ENCODE data around the gene ACSS1.
A peak's percentile ranks its signal among the peaks of the same experiment; 100 is the strongest.

ACSS1 gene

GRCh38 chr20:25058847-25059810 lies 1.2 kb upstream of the ACSS1 start:
- no peak for DNase-seq

GRCh38 chr20:25057234-25058050 lies 497 bp downstream of the ACSS1 start:
- peak; percentile 76 for DNase-seq

DNA sequence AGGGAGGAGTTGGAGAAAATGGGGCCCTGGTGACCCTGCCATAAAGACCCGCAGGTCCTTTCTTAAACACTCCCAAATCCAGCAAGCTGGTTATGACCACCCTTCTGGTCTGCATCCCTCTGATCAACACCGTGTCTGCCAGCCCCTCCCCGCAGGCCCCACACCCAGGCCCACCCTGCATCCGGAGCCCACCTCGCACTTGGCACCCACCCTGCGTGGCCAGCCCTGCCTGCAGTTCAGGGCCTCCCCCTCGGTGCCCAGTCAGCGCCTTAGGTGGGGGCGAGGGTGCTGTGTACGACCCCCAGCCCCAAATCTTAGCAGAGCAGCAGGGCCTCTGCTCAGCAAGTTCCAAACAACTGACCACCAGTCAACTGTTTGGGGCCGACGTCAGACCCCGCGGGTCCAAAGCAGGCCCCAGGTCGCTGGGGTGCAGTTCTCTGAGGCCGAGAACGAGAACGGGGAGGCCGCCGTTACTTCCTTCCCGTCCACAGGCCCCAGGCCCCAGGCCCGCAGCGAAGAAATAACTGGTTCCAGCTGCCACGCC lies 1.2 kb downstream of the ACSS1 start:
- no peak for DNase-seq

DNA sequence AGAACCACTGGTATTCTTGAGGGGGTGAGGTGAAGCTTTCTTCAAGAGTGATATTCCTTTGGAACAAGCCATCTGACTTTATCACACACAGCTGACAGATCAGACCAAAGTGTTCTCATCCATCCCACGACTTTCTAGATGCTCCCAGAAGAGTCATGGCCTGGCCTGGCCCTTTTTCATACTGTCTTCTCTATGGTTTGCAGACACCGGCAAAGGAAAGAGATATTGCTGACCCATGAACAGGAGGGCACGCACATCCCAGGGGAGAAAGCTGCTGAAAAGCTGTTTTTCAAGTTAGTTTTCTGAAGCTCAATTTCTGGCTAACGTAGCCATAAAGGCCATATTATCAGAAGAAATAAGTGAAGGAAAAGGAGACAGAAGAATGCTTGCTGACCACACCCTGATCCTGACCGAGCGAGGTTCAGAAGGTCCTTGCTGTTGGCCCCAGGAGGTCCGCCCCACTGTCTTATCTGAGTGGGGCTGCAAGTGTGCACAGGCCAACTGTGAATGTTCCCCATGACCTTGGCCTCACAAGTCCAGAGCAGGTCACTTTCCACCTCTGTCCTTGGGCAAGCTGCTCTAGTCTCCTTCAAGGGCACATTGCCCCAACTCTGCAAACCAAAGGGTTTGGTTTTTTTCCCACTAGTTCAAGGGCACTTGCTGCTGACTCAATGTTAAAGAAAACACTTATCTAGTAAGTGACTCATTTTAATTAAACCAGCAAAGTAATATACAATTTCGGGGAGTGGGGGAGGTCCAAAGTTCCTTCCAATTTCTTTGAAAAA lies 2.0 kb downstream of the ACSS1 start:
- DNase-seq: no peak

GRCh38 chr20:25054995-25055629 lies 2.8 kb downstream of the ACSS1 start:
- no peak for DNase-seq

DNA sequence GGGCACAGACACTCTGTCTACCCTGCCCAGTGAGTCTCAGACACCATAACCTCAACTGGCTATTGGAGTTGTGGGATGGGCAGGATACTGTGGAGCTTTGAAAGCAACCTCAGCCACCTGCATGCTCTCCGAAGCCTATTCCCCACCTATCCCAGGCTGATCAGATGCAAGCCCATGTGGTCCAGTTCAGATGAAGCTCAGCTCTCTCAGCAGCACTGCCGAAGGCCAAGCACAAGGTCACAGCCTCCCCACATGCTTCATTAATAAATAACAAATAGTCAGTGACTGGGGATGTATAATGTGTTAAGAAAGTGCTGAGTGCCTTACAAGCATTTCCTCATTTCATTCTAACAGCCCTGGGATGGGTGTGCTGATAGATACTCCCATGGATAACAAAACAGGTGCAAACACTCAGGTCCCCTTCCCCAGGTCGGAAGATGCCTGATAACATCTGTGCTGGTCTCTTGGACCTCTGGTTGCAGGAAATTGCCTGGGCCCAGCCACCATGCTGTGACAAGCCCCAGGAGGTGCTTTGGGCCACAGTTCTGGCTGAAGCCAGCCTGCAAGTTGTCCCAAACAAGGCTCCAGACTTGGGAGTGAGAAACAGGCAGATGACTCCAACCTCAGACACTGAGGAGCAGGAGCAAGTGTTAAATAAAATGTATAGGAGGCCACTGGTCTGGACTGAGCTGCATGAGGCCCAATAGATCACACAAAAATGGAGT lies 3.7 kb downstream of the ACSS1 start:
- no peak for DNase-seq

GRCh38 chr20:25053255-25054031 lies 4.5 kb downstream of the ACSS1 start:
- DNase-seq: peak; percentile 44

DNA sequence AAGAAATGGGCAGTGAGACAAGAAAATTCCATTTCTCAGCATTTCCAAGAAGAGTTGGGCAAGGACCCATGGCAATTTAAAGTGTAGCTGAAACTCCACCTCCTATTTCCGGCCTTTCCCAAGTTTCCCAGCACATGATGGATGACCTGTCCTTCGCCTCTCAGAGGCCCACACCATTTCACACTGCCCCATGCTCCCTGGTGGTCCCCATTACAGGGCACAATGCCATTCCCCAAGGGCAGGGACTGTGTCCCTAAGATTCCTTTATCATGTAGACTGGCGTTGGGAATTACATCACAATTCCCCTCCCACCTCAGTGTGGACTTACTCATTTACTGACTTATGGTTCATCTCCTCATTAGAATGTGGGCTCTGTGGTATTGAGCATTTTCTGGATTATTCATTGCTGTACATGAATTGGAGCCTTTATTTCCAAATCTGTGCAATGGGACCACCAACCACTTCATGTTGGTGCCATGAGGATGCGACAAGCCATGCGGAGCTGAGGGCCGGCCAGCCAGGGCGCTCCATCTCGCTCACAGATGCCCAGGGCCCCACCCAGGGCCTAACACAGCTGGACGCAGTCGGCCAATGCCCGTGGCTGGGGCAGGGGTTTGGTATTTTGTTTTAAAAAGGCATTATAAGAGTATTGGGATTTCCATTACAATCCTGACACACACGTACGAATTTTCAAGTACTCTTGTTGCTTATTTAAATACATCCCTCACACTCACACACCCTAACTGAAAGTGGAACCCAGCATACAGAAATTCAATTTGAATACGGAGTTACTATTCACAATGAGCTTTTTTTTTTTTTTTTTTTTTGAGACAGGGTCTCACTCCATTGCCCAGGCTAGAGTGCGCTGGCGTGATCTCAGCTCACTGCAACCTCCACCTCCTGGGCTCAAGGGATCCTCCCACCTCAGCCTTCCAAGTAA lies 5.4 kb downstream of the ACSS1 start:
- no peak for DNase-seq

DNA sequence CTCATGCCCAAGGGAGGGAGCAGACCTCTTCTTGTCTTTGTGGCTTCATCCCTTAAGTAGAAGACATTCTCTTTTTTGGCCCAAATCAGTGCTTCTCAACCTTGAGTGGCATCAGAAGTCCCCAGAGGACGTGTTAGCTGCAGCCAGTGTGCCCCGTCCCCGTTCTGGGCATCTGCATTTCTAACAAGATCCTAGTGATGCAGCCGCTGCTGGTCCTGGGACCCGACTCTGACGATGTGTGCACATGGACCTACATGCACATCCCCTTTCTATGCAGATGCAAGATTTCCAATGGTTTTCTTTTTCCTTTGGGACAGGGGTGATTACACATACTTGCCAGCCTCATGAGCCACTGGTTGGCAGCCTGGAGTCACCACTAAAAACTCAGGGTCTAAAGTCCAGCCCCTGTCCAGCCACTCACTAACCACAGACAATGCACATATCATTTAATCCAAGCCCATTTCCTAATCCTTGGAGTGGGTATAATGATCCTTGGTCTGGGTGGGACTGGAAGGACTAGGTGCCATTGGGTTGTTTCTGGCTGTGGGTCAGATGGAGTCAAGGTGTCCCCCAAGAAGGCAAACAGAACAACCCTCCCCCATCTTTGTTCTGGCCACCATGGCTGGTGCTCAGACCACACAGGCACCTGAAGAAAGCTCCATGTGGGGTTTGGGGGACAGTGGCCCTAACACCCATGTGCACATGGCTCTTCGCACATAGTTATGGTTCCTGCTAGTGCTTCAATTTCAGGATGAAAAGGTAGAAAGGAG lies 6.4 kb downstream of the ACSS1 start:
- no peak for DNase-seq

GRCh38 chr20:25050501-25051350 lies 7.2 kb downstream of the ACSS1 start:
- DNase-seq: no peak

DNA sequence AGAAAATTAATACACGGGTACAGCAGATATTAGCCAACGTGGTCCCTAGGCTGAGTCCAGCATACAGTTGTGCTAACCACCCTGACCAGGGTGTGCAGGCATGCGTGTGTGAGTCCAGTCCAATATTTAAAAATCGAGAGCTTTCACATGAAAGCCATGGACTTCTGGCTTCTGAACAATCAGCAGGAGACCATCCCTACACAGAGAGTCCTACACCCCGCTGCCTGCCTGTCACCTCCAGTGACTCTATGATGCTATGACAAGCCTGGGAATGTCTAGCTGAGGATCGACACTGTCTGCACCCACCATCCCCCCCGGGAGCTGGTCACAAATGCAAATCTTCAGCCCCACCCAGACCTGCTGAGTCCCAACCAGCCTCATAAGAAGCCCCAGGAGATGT lies 7.9 kb downstream of the ACSS1 start:
- DNase-seq: no peak

- DNase-seq: no peak
Observed at GRCh38 chr20:25049261-25050060, 8.5 kb downstream of the ACSS1 start.

- DNase-seq: peak; percentile 33
Observed at GRCh38 chr20:25048519-25048952, 9.4 kb downstream of the ACSS1 start.

GRCh38 chr20:25047766-25048165 lies 10.2 kb downstream of the ACSS1 start:
- DNase-seq: no peak

- no peak for DNase-seq
Observed at GRCh38 chr20:25046736-25047666, 10.9 kb downstream of the ACSS1 start.
